GM12801 (cell line): Measurements from ENCODE around the gene CPD.

Source experiments
- CTCF ChIP-seq: IDR thresholded peaks from one replicate; pipeline ENCODE4 v1.5.1; 2011; ENCODE audit warnings: control low read depth; ENCODE audit not compliant: insufficient read length; ENCODE audit errors: extremely low read depth

Gene CPD

GRCh38 chr17:30468465-30468864 is 89.7 kb downstream of the CPD start:
- TF ChIP-seq CTCF: no peak

- no peak for TF ChIP-seq CTCF
These were observed 93.6 kb downstream of the CPD start for GRCh38 chr17:30472238-30472890.

- no peak for TF ChIP-seq CTCF
These were observed 96.5 kb downstream of the CPD start for GRCh38 chr17:30475206-30475605.

- no peak for TF ChIP-seq CTCF
These were observed 98.0 kb downstream of the CPD start for GRCh38 chr17:30476726-30477082.

- no peak for TF ChIP-seq CTCF
These were observed 98.5 kb downstream of the CPD start, which contains the start of gene GOSR1 for GRCh38 chr17:30477083-30477773. Gene GOSR1 (plus strand): TSS chr17:30477408. CDS start chr17:30477434, 26 bp downstream.

- no peak for TF ChIP-seq CTCF
These were observed 99.0 kb downstream of the CPD start for GRCh38 chr17:30477774-30478115.

GRCh38 chr17:30482555-30482954 is 103.8 kb downstream of the CPD start:
- TF ChIP-seq CTCF: no peak
